IMR-90 (cell line): ENCODE data around the gene SLC2A10. TPM values are rescaled to one million over a fixed set of nuclear protein-coding genes. Genes with fewer than 3 reads are reported as not detected.

Experiments
- ATAC-seq: fragments of 200-7000 bp; cut with Tn5 transposase; 2 replicates; pipeline ENCODE4 v1.9.1; 2020; ENCODE audit warnings: low read depth, mild to moderate bottlenecking, moderate library complexity
- BruUV-seq: library from RNA; stranded (reverse); fragments of 400-500 nt; replicated peaks from 2 replicates; lab custom pipeline; 2021; lab: Mats Ljungman, UMichigan
- CTCF ChIA-PET: fragments of 300-600 bp; formaldehyde crosslinking; extraction: SDS; loops from one replicate; lab custom pipeline; 2021; ENCODE audit warnings: antibody characterized with exemption; lab: Yijun Ruan, JAX
- POLR2A ChIA-PET: fragments of 300-600 bp; sonication (Branson Sonifier 250); formaldehyde crosslinking; loops from one replicate; lab custom pipeline; 2022; ENCODE audit warnings: antibody characterized with exemption; ENCODE audit not compliant: unreplicated experiment; lab: Charles Lee
- DNase-seq: peaks from one replicate; pipeline ENCODE4 v3.0.0; 2013
- H2AFZ ChIP-seq: replicated peaks from 2 replicates; pipeline ENCODE3; 2013; ENCODE audit warnings: low read length, mild to moderate bottlenecking; ENCODE audit not compliant: poor library complexity
- H2AK5ac ChIP-seq: 2 replicates; pipeline ENCODE4 v1.6.1; 2013; ENCODE audit warnings: low read depth, low read length, inconsistent platforms
- H2AK9ac ChIP-seq: replicated peaks from 2 replicates; pipeline ENCODE3; 2013; ENCODE audit warnings: mild to moderate bottlenecking, low read depth, low read length, moderate library complexity; ENCODE audit not compliant: poor library complexity
- H2BK120ac ChIP-seq: 2 replicates; pipeline ENCODE4 v1.6.1; 2013; ENCODE audit warnings: low read depth, low read length, inconsistent platforms
- H2BK15ac ChIP-seq: 3 replicates; pipeline ENCODE4 v1.6.1; 2013; ENCODE audit warnings: low read depth, low read length, inconsistent platforms
- H2BK20ac ChIP-seq: 2 replicates; pipeline ENCODE4 v1.6.1; 2013; ENCODE audit warnings: low read depth, mild to moderate bottlenecking, inconsistent platforms, low read length, moderate library complexity
- H2BK5ac ChIP-seq: 2 replicates; pipeline ENCODE4 v1.6.1; 2013; ENCODE audit warnings: mild to moderate bottlenecking, low read depth, low read length, inconsistent platforms; ENCODE audit not compliant: poor library complexity, severe bottlenecking
- H3K14ac ChIP-seq: replicated peaks from 2 replicates; pipeline ENCODE4 v1.6.1; 2013; ENCODE audit warnings: low read depth, low read length, inconsistent platforms
- H3K18ac ChIP-seq: 2 replicates; pipeline ENCODE4 v1.6.1; 2013; ENCODE audit warnings: low read depth, low read length, control low read depth
- H3K23ac ChIP-seq: 2 replicates; pipeline ENCODE4 v1.6.1; 2013; ENCODE audit warnings: low read depth, low read length, inconsistent platforms
- H3K27ac ChIP-seq: 2 replicates; pipeline ENCODE4 v1.5.1; 2013; ENCODE audit warnings: mild to moderate bottlenecking, control low read depth, low read length; ENCODE audit not compliant: insufficient read depth
- H3K27me3 ChIP-seq: 2 replicates; pipeline ENCODE4 v1.6.1; 2013; ENCODE audit warnings: low read length; ENCODE audit not compliant: control insufficient read depth, insufficient read depth
- H3K36me3 ChIP-seq: 2 replicates; pipeline ENCODE4 v1.6.1; 2013; ENCODE audit warnings: low read length, mixed read lengths; ENCODE audit not compliant: control insufficient read depth, insufficient read depth
- H3K4ac ChIP-seq: 2 replicates; pipeline ENCODE4 v1.6.1; 2013; ENCODE audit warnings: low read depth, low read length, inconsistent platforms
- H3K4me1 ChIP-seq: 2 replicates; pipeline ENCODE4 v1.6.1; 2013; ENCODE audit warnings: low read length, mixed read lengths; ENCODE audit not compliant: control insufficient read depth, insufficient read depth
- H3K4me2 ChIP-seq: 2 replicates; pipeline ENCODE4 v1.6.1; 2013; ENCODE audit warnings: low read depth, mild to moderate bottlenecking, control low read depth, low read length, moderate library complexity
- H3K4me3 ChIP-seq: 2 replicates; pipeline ENCODE4 v1.5.1; 2013; ENCODE audit warnings: low read depth, mild to moderate bottlenecking, control low read depth, low read length, moderate library complexity; ENCODE audit not compliant: insufficient read depth
- H3K56ac ChIP-seq: 2 replicates; pipeline ENCODE4 v1.6.1; 2013; ENCODE audit warnings: low read length, inconsistent platforms; ENCODE audit not compliant: insufficient read depth; ENCODE audit errors: extremely low read depth
- H3K79me1 ChIP-seq, 2 experiments: 2 replicates each; pipeline ENCODE4 v1.6.1; 2013; ENCODE audit warnings: low read length in 2 of 2, inconsistent platforms in 1 of 2, low read depth in 1 of 2
- H3K9ac ChIP-seq: 2 replicates; pipeline ENCODE4 v1.6.1; 2013; ENCODE audit warnings: low read depth, low read length, control low read depth
- H3K9me1 ChIP-seq: 2 replicates; pipeline ENCODE4 v1.6.1; 2013; ENCODE audit warnings: low read length, inconsistent platforms; ENCODE audit not compliant: insufficient read depth
- H3K9me3 ChIP-seq: 2 replicates; pipeline ENCODE4 v1.6.1; 2013; ENCODE audit warnings: low read length; ENCODE audit not compliant: control insufficient read depth, insufficient read depth
- H4K20me1 ChIP-seq: 2 replicates; pipeline ENCODE4 v1.6.1; 2013; ENCODE audit warnings: low read length, inconsistent platforms; ENCODE audit not compliant: insufficient read depth
- H4K5ac ChIP-seq: 2 replicates; pipeline ENCODE4 v1.6.1; 2013; ENCODE audit warnings: mild to moderate bottlenecking, low read depth, low read length, control low read depth
- H4K8ac ChIP-seq, 2 experiments: 2 replicates each; pipeline ENCODE4 v1.6.1; 2013; ENCODE audit warnings: low read depth in 2 of 2, low read length in 2 of 2, control low read depth in 1 of 2, inconsistent platforms in 1 of 2
- H4K91ac ChIP-seq: 2 replicates; pipeline ENCODE4 v1.6.1; 2013; ENCODE audit warnings: low read depth, low read length, inconsistent platforms; ENCODE audit not compliant: insufficient read depth
- BHLHE40 ChIP-seq: fragments of 150-350 bp; IDR thresholded peaks from 2 replicates; pipeline ENCODE4 v1.6.1; 2016; ENCODE audit warnings: mild to moderate bottlenecking, low read depth, low read length
- CEBPB ChIP-seq: IDR thresholded peaks from 2 replicates; pipeline ENCODE4 v1.6.1; 2012; ENCODE audit warnings: low read depth, low read length, improper control_type of control experiment
- CHD1 ChIP-seq: IDR thresholded peaks from 2 replicates; pipeline ENCODE4 v1.6.1; 2012; ENCODE audit warnings: low read depth, low read length, improper control_type of control experiment
- CTCF ChIP-seq: conservative IDR thresholded peaks from 2 replicates; pipeline ENCODE4 v1.5.1; 2012; ENCODE audit warnings: mild to moderate bottlenecking, low read depth, low read length, improper control_type of control experiment
- ELK1 ChIP-seq: fragments of 150-350 bp; IDR thresholded peaks from 2 replicates; pipeline ENCODE4 v1.6.1; 2016; ENCODE audit warnings: low read depth, mild to moderate bottlenecking, low read length, moderate library complexity, borderline replicate concordance
- FOS ChIP-seq: fragments of 150-350 bp; IDR thresholded peaks from 2 replicates; pipeline ENCODE4 v1.6.1; 2016; ENCODE audit warnings: low read depth, low read length
- MAFK ChIP-seq: IDR thresholded peaks from 2 replicates; pipeline ENCODE4 v1.6.1; 2012; ENCODE audit warnings: low read depth, low read length, improper control_type of control experiment
- MAZ ChIP-seq: IDR thresholded peaks from 2 replicates; pipeline ENCODE4 v1.6.1; 2012; ENCODE audit warnings: low read depth, mild to moderate bottlenecking, low read length, improper control_type of control experiment, moderate library complexity, borderline replicate concordance
- MXI1 ChIP-seq: IDR thresholded peaks from 2 replicates; pipeline ENCODE4 v1.6.1; 2012; ENCODE audit warnings: low read depth, mild to moderate bottlenecking, low read length, moderate library complexity, borderline replicate concordance
- NFE2L2 ChIP-seq: fragments of 150-350 bp; IDR thresholded peaks from 2 replicates; pipeline ENCODE4 v1.6.1; 2016; ENCODE audit warnings: low read depth, mild to moderate bottlenecking, low read length
- POLR2A ChIP-seq: IDR thresholded peaks from 2 replicates; pipeline ENCODE4 v1.6.1; 2012; ENCODE audit warnings: mild to moderate bottlenecking, low read depth, low read length
- RAD21 ChIP-seq: IDR thresholded peaks from 2 replicates; pipeline ENCODE4 v1.6.1; 2012; ENCODE audit warnings: low read length, improper control_type of control experiment
- RCOR1 ChIP-seq: IDR thresholded peaks from 2 replicates; pipeline ENCODE4 v1.6.1; 2012; ENCODE audit warnings: mild to moderate bottlenecking, low read length, improper control_type of control experiment; ENCODE audit not compliant: insufficient replicate concordance
- RFX5 ChIP-seq: IDR thresholded peaks from 2 replicates; pipeline ENCODE4 v1.8.0; 2012; ENCODE audit warnings: low read depth, mild to moderate bottlenecking, low read length, moderate library complexity
- SMC3 ChIP-seq: fragments of 150-350 bp; IDR thresholded peaks from 2 replicates; pipeline ENCODE4 v1.6.1; 2016; ENCODE audit warnings: low read depth, mild to moderate bottlenecking, antibody characterized with exemption, low read length, moderate library complexity
- USF2 ChIP-seq: fragments of 150-350 bp; IDR thresholded peaks from 2 replicates; pipeline ENCODE4 v1.6.1; 2017; ENCODE audit warnings: mild to moderate bottlenecking, antibody characterized with exemption, low read length, low read depth
- WGBS, 2 experiments: methylation state at CpG; one replicate each; pipeline versions ENCODE4 v1.1.5 to v1.1.7; 2013; ENCODE audit warnings: missing lambda C conversion rate in 2 of 2; ENCODE audit not compliant: insufficient read length in 1 of 2; ENCODE audit errors: extremely low coverage in 2 of 2; 5-methylcytosine and 5-hydroxymethylcytosine counted together
- dilution Hi-C: fragments of 300-500 bp; cut with HindIII; formaldehyde crosslinking; loops from one replicate; pipeline ENCODE4 v1.14.3; 2018; ENCODE audit warnings: low sequenced_read_pairs; ENCODE audit not compliant: unreplicated experiment
- in situ Hi-C: fragments of 300-500 bp; cut with MboI; formaldehyde crosslinking; loops from 3 replicates; pipeline ENCODE4 v1.14.3; 2019; ENCODE audit warnings: low sequenced_read_pairs, inconsistent platforms, mixed read lengths
- intact Hi-C: fragments of 100-400 bp; cut with micrococcal nuclease; formaldehyde crosslinking; loops from 2 replicates; pipeline ENCODE4 v1.10.0; 2022
- polyA plus RNA-seq, 3 experiments: library from polyadenylated mRNA; depleted of rRNA; stranded (reverse); fragments of >200 nt; gene quantifications; 2 replicates each; pipeline ENCODE4 v1.2.3, GENCODE V29; 2012; ENCODE audit warnings: low replicate concordance in 1 of 3
- total RNA-seq: library from RNA; depleted of rRNA; stranded (reverse); fragments of >200 nt; gene quantifications from 2 replicates; pipeline ENCODE4 v1.2.3, GENCODE V29; 2012

The SLC2A10 gene
- total and polyA plus RNA-seq, 2 of the 4 experiments (the other 2 are of a cell fraction): 15.2 to 22.0 TPM

GRCh38 chr20:46765506-46766120, 56.2 kb downstream of the SLC2A10 start:
- Histone ChIP-seq H2BK15ac (no peak overlapping the region), H2BK5ac (no peak overlapping the region), H3K18ac (no peak overlapping the region), H3K14ac (no peak overlapping the region), H3K36me3 (no peaks in the 10 kb centered on the region), H3K27me3 (no peaks in the 10 kb centered on the region; the same call in 1 of the 2 replicates), H3K9me1 (no peaks in the 10 kb centered on the region; the same call in 1 of the 2 replicates), H4K5ac (no peak overlapping the region), H3K4me1 (peaks cover under 1% of the 10 kb centered on the region), H2AK9ac (no peak overlapping the region), H3K4me2 (no peak overlapping the region), H3K4ac (no peak overlapping the region), H3K9ac (no peak overlapping the region), H3K27ac (no peak overlapping the region), H2AFZ (no peak overlapping the region), H3K4me3 (no peak overlapping the region), H3K9me3 (no peaks in the 10 kb centered on the region), H3K79me1 (no peaks in the 10 kb centered on the region), H2AK5ac (no peak overlapping the region; the same call in 1 of the 2 replicates), H2BK120ac (no peak overlapping the region), H4K20me1 (no peaks in the 10 kb centered on the region), H3K56ac (no peak overlapping the region), H3K23ac (no peak overlapping the region), H4K91ac (no peak overlapping the region), H2BK20ac (no peak overlapping the region), H4K8ac (no peak overlapping the region)
- dilution Hi-C loops (no loop called here), intact Hi-C loops (no loop called here), in situ Hi-C loops (loop anchor here (25.0 kb wide), 1 partner anchor 247 kb away; no protein-coding TSS in a partner anchor)
- ChIA-PET POLR2A (interaction anchor here (0.6 kb wide), 1 partner anchor 183 kb away, joined by 3 read pairs; no protein-coding TSS in a partner anchor), CTCF (no interaction called here)
- ATAC-seq (no peak), DNase-seq (no peak)
- BruUV-seq: no TSS peak
- TF ChIP-seq MAFK (no peak), SMC3 (no peak), FOS (no peak), MXI1 (no peak), RFX5 (no peak), RCOR1 (no peak), RAD21 (no peak), POLR2A (no peak), MAZ (no peak), BHLHE40 (no peak), ELK1 (no peak), USF2 (no peak), CEBPB (no peak), NFE2L2 (no peak), CHD1 (no peak), CTCF (no peak)
- 28% methylated on average over 3 of the region's 13 CpGs; no CpG with 5 or more reads in 1 of the 2 experiments for WGBS, 2 experiments
